ENCODE measurements around the gene ACY1.
"Not testable (repeated sequence)": the region's sequence is repeated elsewhere in the genome, so short reads cannot be mapped to it uniquely, and the experiment has no call there.

ACY1 gene

DNA sequence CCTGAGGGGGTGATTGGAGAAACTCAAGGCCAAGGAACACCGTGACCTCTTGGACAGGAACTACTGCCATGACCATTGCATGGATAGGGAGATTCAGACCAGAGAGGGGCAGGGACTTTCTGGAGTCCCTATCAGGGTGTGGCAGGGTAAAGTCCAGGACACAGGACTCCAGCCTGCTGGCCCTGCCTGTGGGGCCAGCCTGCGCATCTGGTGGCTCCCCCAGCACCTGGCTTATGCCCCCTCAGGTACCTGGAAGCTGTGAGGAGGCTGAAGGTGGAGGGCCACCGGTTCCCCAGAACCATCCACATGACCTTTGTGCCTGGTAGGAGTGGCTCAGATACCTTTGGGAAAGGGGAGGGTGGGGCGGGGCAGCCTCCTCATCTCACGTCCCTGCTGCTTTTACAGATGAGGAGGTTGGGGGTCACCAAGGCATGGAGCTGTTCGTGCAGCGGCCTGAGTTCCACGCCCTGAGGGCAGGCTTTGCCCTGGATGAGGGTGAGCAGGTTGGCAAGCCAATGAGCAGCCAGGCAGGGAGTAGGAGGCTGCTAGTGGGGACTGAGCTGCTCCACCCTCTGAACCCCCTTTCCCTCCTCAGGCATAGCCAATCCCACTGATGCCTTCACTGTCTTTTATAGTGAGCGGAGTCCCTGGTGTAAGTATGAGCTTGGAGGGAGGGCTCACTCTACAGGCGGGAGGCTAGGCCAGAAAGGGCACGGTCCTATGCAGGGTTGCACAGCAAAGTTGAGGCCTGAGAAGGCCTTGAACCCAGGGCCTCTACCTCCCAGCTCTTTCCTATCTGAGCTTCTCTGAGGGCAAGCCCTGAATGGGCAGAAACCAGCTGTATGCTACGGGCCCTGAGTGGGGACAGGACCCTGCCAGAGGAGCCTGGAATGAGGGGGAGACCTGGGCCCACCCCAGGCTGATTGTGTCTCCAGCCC lies 2.9 kb downstream of the ACY1 start:
- DNase-seq = no peak

DNA sequence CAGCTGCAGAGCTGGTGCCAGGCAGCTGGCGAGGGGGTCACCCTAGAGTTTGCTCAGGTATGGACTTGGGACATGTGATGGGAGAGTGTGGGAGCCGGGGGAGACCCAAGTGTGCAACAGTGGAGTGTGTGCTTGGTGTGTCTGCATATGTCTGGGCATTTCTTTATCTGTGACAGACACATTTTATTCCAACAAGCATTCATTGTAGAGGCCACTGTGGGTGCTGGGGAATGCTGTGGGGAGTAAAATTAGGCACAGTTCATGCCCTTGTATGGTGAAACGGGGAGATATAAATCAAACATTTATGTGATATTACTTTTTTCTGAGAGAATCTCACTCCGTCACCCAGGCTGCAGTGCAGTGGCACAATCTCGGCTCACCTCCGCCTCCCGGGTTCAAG lies 4.2 kb downstream of the ACY1 start:
- no peak for DNase-seq

DNA sequence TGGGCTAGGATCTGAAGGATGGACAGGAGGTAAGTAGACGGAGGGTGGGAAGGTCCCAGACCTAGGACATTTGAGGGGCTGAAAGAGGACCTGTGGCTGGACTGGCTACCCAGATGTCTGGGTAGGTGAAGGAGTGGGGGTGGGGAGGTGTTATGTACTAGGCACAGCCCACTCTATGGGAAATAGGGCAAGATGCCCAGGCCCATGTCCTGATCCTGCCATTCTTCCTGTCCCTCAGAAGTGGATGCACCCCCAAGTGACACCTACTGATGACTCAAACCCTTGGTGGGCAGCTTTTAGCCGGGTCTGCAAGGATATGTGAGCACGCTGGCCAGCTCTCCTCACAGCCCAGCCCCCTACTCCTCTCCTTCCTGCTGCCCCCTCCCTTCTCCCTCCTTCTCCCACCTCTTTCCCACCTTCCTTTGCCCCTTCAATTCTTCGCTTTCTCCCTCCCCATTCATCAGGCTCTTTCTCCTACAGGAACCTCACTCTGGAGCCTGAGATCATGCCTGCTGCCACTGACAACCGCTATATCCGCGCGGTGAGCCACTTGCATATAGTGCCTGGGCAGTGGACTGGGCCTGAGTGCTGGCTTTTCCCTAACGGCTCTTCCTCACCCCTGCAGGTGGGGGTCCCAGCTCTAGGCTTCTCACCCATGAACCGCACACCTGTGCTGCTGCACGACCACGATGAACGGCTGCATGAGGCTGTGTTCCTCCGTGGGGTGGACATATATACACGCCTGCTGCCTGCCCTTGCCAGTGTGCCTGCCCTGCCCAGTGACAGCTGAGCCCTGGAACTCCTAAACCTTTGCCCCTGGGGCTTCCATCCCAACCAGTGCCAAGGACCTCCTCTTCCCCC lies 5.2 kb downstream of the ACY1 start:
- no peak for DNase-seq

DNA sequence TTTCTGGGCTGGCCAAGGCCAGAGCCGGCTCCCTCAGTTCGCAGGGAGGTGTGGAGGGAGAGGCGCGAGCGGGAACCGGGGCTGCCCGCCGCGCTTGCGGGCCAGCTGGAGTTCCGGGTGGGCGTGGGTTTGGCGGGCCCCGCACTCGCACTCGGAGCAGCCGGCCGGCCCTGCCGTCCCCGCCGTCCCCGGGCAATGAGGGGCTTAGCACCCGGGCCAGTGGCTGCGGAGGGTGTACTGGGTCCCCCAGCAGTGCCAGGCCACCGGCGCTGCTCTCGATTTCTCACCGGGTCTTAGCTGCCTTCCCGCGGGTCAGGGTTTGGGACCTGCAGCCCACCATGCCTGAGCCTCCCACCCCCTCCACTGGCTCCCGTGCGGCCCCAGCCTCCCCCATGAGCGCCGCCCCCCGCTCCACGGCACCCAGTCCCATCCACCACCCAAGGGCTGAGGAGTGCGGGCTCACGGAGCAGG lies 7.2 kb downstream of the ACY1 start:
- DNase-seq = not testable (repeated sequence)

DNA sequence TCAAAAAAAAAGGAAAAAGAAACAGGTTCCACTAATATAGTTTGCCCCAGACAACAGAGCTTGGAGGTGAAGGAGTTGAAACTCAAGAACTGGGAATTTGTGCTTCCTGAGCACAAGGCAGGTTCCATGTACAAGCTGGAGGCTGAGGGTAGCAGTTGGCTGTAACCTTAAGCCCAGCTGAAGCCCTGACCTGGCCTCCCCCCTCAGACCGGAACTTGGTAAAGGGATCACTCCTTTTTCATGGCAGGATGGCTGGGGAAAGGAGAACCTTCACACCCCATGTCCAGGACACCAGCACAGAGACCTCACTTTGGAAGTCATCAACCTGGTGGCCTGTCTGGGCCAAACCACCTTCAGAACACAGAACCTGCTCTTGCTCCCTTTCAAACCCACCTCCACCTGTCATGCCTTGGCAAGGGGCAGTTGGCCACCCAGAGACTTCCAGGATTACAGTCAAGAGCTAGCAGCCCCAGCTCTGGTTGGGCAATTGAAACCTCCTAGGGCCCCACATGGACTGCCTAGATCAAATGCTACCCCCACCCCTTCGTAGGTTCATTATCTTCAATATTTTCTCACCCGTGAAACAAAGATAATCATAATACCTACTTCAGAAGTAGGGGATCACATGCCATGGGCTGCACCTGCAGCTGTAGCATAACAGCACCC lies 8.8 kb downstream of the ACY1 start:
- no peak for DNase-seq

DNA sequence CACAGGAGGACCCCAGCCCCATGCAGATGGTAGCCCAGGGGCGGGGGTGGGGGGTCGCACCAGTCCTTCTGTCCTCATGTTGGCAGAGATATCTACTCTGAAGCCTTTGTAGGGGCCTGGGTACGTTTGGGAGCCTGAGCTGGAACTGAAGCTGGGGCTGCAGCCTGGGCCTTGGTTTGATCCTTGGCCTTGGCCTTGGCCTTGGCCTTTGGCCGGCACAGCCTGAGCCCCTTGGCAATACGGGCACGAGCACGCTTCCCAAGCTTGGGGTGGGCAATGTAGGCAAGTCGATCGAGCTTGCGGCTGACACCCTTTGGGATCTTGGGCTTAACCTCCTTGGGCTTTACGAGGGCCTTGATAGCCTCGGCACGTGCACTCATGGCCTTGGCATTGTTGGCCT lies 10.3 kb downstream of the ACY1 start:
- not testable (repeated sequence) for DNase-seq

DNA sequence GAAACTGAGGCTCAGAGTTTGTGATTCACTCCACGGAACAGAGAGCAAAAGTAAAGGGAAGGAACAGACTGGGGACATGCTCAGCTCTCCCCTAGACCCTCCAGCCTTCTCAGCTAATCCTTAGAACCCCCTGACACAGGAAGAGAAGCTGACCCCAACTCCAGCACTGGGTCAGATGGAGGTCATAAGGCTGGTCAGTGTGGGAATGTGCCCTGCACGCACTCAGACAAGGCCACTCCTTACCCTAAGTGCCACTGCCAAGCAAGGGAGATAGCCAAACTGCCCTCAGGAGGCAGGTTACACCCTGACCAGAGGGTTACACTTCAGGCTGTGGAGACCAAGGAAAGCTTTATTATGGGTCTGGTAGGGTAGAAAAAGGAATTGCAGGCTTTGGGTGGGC lies 11.2 kb downstream of the ACY1 start:
- DNase-seq = no peak

DNA sequence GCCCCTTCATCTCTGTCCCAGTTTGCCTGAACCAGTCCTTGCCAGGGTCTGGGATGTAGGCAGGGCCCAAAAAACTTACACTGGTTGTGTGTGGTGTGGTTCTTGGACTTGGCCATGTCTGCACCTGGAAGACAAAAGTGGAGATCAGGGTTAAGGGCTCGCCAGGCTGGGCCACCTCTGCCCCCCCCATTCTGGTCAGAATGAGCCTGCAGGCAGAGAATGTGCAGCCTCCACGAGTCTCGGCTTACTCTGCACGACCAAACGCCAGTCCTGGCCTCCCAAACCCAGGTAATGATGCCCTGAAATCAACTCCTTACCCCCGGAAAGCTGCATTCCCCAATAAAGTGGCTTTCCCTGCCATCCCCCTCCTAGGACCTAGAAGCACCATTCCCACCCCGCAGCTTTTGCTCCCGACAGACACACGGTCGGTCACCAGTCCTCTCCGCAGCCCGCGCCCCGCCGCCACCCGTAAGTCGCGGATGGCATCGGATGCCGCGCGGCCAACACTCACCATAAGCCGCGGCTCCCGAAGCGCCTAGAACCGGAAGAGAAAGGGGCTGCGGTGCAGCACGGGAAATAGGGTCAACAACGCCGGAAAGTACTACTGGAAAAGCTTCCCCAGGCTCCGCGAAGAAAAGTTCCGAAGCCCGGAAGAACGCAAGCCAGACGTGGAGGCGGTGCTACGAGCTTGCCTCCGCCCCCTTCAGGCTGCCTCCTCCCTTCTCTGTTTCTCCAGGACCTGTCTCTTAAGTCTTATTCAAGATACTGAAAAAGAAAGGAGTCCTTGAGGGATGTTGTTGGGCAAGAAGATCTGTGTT lies 12.2 kb downstream of the ACY1 start, which contains the start of gene RPL29:
RPL29 (minus strand) TSS at position 550 of the 818 bp plus-strand sequence; CDS start at position 116, 434 bp downstream.
- DNase-seq = peak; percentile 79

DNA sequence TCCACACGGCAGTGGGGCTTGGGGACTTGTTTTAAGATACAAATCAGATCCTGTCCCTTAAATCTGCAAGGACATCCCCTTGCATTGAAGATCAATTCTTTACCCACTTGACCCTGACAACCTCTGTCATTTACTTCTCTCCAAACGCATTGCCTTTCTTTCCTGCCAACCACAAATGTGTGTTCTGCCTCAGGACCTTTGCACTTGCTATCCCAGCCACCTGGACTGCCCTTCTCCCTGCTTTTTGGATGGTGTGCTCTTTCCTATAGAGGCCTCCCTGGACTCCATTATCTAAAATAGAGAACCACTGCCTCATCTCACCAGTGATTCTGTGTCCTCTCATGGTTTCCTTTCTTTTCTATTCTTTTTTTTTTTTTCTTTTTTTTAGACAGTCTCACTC lies 13.8 kb downstream of the ACY1 start:
- DNase-seq = no peak

DNA sequence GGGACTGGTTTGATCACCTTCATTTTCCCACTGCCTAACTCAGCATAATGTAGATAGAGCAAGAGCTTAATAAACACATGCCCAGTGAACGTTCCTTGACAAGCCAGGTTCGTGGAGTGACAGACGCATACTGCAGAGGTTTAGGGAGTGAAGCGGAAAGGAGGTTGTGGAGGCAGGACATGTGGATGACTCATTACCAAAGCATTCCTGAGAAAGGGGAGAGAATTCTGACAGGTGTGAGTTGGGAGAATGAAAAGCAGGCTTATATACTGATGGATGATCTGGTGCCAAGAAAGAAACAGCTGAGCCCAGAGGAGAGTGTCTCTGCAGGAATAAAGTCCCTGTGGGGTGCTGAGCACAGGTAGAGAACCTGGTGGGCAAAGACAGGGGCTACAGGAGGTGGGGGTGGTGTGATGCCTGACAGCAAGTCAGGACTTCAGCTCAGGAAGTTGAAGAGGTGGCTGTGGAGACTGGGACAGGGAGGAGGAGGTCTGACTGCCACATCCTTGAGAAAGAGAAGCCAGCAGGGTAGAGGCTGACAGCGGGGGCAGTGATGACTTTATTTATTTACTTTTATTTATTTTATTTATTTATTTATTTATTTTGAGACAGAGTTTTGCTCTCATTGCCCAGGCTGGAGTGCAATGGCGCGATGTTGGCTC lies 14.7 kb downstream of the ACY1 start:
- no peak for DNase-seq

DNA sequence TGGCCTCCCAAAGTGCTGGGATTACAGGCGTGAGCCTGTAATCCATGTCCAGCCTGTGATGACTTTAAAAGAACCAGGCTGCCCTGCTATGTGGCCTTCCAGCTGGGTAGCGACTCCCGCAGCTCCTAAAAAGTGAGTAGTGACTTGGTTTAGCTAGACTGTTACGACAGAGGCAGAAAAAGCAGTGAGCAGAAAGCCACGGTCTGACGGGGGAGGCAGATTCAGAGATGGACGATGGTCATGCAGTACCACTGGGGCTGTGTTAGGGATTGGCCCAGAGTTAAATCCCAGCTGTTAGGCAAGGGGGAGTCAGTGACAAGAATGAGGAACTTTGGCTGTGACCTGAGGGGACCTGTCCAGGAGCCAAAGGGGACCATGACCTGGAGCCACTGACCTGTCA lies 15.4 kb downstream of the ACY1 start:
- DNase-seq = no peak

DNA sequence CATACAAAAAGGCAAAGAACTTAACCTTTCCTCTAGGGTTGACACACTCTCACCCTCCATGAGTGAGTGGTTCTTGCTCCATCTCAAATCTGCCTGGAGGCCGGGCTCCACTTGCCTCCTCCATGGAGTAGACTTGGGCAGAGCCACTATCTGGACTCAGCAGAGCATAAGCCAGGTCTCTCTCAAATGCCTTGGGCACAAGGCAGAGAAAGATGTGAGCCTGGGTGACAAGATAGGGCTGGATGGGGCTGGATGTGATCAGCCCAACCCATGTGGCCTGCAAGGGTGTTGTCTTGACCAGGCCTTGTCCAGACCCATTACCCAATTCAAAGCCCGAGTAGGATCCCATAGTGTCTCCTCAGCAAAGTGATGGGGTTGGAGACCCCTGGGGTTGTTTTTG lies 16.5 kb downstream of the ACY1 start:
- DNase-seq = no peak

DNA sequence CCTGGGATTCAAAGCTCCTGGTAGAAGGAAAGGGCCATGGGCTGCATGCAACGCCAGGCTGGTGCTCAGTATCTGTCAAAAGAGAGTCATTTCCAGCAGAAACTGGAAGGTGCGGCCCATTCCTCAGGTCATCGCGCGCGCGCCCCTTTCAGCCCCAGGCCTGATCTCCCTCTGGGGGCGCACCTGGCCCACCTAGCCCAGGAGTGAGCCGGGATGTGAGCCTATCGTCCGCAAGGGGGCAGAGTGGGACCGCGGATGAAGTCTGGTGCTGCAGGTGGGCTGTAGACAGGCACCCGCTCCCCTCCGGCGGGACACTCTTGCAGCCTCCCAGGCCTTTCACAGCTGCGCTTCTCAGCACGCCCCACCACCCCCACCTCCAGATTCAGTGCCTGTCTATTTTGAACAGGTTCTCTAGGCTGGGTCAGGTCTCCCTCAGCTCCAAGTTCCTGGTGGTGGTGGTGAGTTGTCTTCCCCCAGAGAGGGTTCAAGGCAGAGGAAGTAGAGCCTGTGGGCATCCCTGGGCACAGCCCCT lies 18.2 kb downstream of the ACY1 start:
- peak; percentile 73 for DNase-seq

DNA sequence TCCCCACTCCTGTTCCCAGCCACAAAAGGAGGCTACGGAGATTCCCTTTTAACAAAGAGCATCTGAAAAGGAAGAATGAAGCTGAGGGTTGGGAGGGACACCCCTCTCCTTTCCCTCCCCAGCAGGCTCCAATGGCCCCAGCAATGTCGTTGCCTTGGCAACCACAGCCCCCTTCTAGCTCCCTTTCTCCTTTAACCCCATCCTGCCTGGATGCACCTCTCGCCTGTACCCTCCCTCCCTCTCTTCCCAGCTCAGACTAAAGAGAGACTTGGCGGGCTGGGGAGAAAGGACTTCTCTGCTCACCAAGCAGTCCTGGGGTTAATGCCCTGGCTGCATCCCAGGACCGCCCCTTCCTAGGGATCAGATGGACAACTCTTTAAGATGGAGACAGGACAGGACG lies 19.4 kb downstream of the ACY1 start:
- DNase-seq = no peak

DNA sequence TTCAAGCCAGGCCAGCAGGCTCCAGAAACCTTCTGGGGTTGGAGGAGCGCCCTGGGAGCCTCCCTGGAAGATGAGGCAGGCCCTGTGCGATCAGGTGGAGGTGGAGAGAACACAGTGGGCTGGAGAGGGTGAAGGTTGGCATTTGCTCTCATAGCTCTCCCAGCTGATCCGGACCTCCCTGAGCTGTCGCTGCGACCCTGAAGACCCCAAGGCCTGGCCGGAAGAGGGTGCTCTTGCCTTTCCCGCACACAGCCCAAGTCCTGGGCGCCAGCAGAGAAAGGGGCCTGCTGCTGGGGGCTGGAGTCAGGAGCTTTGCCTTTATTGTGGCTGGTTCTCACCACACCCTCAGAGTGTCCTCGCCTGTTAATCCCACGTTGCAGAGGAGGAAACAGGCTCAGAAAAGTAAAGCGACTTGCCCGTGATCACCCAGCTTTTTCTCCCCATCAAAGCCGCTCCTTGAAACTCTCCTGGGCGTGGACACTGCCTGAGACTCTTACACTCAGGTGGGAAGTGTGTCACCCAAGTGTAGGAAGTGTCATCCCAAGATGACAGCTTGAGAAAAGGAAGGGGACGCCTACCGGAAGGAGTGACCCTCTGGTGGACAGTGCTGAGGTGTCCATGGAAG lies 20.9 kb downstream of the ACY1 start:
- no peak for DNase-seq

DNA sequence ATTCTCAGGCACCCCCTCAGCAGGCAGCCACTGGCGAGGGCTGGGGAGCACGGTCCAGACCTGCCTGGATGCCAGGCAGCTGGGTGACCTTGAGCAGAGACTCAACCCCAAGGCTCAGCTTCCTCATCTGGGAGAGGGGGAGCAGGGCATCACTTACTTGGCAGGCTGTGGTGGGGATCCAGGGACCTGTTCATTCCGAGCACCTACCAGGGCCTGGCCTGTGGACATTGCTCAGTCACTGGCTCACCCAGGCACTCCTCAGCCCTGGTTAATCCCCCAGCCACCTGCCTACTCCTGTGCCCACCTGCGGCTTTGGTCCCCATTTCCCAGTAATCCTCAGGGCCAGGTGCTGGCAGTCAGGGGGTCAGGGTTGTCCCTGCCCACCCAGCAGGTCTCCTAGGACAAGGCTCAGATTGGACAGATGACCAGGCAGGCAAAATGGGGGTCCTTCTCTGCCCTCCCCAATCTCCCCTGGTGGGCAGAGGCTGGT lies 21.6 kb downstream of the ACY1 start:
- DNase-seq = no peak

DNA sequence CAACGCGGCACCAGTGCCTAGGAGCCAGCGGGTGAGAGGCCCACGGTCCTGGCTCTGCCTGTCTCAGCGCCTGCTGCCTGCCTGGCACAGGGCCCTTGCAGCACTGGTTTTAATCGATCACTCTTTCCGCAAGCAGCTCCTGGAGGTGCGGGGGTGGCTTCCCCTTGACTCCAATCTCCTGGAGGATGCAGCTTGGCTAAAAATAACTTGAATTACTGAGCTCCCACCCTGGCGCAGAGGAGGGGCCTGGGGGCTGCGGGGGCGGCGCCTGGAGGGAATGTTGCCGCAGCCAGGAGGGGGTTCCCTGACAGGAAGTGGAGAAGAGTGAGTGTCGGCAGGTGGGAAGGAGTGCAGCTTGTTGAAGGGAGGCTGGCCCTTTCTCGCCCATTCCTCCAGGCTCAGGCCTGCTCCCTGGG lies 22.2 kb downstream of the ACY1 start:
- DNase-seq = peak; percentile 73

DNA sequence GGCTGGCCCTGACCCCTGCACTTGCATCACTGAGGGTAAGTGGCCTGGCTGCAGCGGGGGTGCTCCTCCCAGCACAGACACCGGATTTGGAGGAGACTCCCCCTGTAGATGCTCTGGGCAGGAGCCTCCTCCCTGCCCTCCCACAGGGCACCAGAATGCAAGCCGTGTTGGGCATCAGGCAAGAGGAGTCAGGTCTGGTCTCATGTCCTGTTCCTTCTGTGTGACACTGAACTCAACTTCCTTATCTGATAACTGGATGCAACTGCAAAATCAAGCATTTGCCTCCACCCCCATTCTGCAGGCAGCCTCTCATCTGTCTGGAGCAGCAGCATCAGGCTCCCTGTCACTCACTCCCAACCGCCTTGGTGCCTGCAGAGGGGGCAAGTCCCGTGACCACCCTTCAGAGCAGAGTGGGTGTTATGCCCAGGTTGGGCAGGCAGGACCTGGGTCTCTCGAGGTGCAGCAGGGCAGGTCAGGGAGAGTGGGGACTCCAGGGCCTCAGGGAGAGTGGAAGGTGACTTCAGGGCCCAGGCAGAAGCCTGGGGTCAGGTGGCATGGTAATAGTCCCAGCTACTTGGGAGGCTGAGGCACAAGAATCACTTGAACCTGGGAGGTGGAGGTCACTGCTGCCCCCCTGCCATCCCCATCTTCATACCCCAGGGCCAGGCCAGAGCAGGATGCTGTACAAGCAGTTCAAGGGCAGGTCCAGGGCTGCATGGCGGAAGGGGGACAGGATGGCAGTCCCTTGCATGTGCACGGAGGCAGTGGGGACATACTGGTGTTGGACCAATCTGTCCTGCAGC lies 22.9 kb downstream of the ACY1 start:
- DNase-seq = no peak

DNA sequence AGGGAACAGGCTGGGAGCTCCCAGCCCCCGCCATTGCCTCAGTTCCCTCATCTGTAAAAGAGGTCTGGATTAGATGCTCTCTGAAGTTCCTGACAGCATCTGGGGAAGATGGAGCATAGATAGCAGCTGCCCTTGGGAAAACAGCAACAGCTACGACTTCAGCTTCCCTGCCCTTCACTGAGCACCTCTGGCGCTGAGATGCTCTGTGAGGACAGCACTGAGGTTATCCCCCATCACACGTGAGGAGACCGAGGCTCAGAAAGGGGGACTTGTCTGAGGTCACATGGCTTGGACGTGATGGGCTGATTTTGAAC lies 23.4 kb downstream of the ACY1 start:
- DNase-seq = no peak

DNA sequence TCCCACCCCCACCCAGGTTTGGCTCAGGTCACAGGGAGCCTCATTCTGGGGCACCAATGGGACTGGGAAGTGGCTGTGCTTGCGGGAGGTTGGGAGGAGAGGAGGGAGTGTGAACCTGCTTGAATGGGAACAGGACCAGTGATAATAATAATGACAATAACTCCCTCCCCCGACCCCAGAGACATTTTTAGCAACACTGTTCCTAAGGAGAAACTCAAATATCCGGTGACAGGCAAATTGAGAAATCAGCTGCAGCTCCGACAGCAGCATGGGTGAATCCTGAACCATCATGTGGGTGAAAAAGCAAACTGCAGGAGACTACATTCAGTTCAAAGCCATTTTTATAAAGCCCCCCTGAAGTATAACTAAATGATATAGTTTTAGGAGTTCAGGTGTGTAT lies 24.0 kb downstream of the ACY1 start:
- DNase-seq = no peak
